GM21786 (cell line): ENCODE measurements around the gene RNF123.

ENCODE experiments used
- ATAC-seq: cut with Tn5 transposase; IDR thresholded peaks from one replicate; pipeline ENCODE4 v1.9.1; 2021; ENCODE audit not compliant: unreplicated experiment

Gene RNF123

GRCh38 chr3:49717211-49717958 is 28.0 kb downstream of the RNF123 start:
- ATAC-seq, result no peak

- ATAC-seq, result no peak
Observed at GRCh38 chr3:49717959-49718857, 28.9 kb downstream of the RNF123 start.

- no peak for ATAC-seq
Observed at GRCh38 chr3:49718858-49719213, 29.5 kb downstream of the RNF123 start.

GRCh38 chr3:49719214-49719884 is 30.0 kb downstream of the RNF123 start, which contains the start of gene AMIGO3:
TSS of gene AMIGO3 (minus strand) at chr3:49719684. CDS start at chr3:49719465, 219 bp downstream.
- peak; percentile 53 for ATAC-seq

GRCh38 chr3:49720855-49721595 is 31.7 kb downstream of the RNF123 start:
- no peak for ATAC-seq

GRCh38 chr3:49721596-49721895 is 32.2 kb downstream of the RNF123 start:
- no peak for ATAC-seq

- ATAC-seq, result no peak
Observed at GRCh38 chr3:49721896-49722781, 32.8 kb downstream of the RNF123 start.

GRCh38 chr3:49722896-49723295 is 33.5 kb downstream of the RNF123 start:
- ATAC-seq, result no peak

- no peak for ATAC-seq
Observed at GRCh38 chr3:49723296-49723627, 33.9 kb downstream of the RNF123 start.

GRCh38 chr3:49723628-49724551 is 34.5 kb downstream of the RNF123 start, which contains the start of gene GMPPB:
TSS of gene GMPPB (minus strand) at chr3:49723951. CDS start at chr3:49723726, 225 bp downstream.
- peak; percentile 72 for ATAC-seq

GRCh38 chr3:49724586-49724985 is 35.2 kb downstream of the RNF123 start:
- no peak for ATAC-seq

GRCh38 chr3:49725906-49726681 is 36.7 kb downstream of the RNF123 start:
- no peak for ATAC-seq

- ATAC-seq, result no peak
Observed at GRCh38 chr3:49727154-49727923, 38.0 kb downstream of the RNF123 start.

GRCh38 chr3:49727924-49728361 is 38.6 kb downstream of the RNF123 start:
- ATAC-seq, result no peak

GRCh38 chr3:49729966-49730609 is 40.7 kb downstream of the RNF123 start:
- no peak for ATAC-seq

GRCh38 chr3:49732597-49732996 is 43.2 kb downstream of the RNF123 start:
- no peak for ATAC-seq

GRCh38 chr3:49733551-49733950 is 44.2 kb downstream of the RNF123 start:
- ATAC-seq, result no peak
